Smooth muscle cell (in vitro differentiated cells): Measurements from ENCODE around the gene SLC25A13. TPM values are rescaled to one million over a fixed set of nuclear protein-coding genes. Genes with fewer than 3 reads are reported as not detected.

Experiments used
- DNase-seq: peaks from one replicate; lab custom pipeline; 2025; ENCODE audit not compliant: unreplicated experiment; lab: John Stamatoyannopoulos, UW
- H2AFZ ChIP-seq: fragments of 200-600 bp; sonication (generic); 2 replicates; pipeline ENCODE4 v1.6.0; 2016; ENCODE audit warnings: antibody characterized with exemption, low read depth, mild to moderate bottlenecking
- H3F3A ChIP-seq: fragments of 200-600 bp; sonication (generic); 2 replicates; pipeline ENCODE4 v1.6.0; 2017; ENCODE audit warnings: antibody characterized with exemption, low read depth
- H3K27ac ChIP-seq: fragments of 200-600 bp; sonication (generic); 2 replicates; pipeline ENCODE4 v1.5.1; 2016; ENCODE audit warnings: low read depth, mild to moderate bottlenecking
- H3K27me3 ChIP-seq: fragments of 200-600 bp; sonication (generic); 2 replicates; pipeline ENCODE4 v1.6.1; 2016; ENCODE audit warnings: low read depth, mild to moderate bottlenecking
- H3K36me3 ChIP-seq: fragments of 200-600 bp; sonication (generic); 2 replicates; pipeline ENCODE4 v1.5.1; 2016; ENCODE audit warnings: low read depth
- H3K4me1 ChIP-seq: fragments of 200-600 bp; sonication (generic); 2 replicates; pipeline ENCODE4 v1.5.1; 2016; ENCODE audit warnings: low read depth
- H3K4me2 ChIP-seq: fragments of 200-600 bp; sonication (generic); 2 replicates; pipeline ENCODE4 v1.6.0; 2016; ENCODE audit warnings: mild to moderate bottlenecking
- H3K4me3 ChIP-seq: fragments of 200-600 bp; sonication (generic); 2 replicates; pipeline ENCODE4 v1.5.1; 2016; ENCODE audit warnings: mild to moderate bottlenecking
- H3K79me2 ChIP-seq: fragments of 200-600 bp; sonication (generic); 2 replicates; pipeline ENCODE4 v1.6.0; 2016; ENCODE audit warnings: low read depth, mild to moderate bottlenecking
- H3K9ac ChIP-seq: fragments of 200-600 bp; sonication (generic); 2 replicates; pipeline ENCODE4 v1.6.0; 2016; ENCODE audit warnings: low read depth
- H3K9me3 ChIP-seq: fragments of 200-600 bp; sonication (generic); replicated peaks from 2 replicates; pipeline ENCODE4 v1.5.1; 2016; ENCODE audit warnings: low read depth
- H4K20me1 ChIP-seq: fragments of 200-600 bp; sonication (generic); 2 replicates; pipeline ENCODE4 v1.6.0; 2016; ENCODE audit warnings: low read depth
- WGBS: methylation state at CpG from one replicate; pipeline ENCODE4 v1.1.7; 2016; ENCODE audit warnings: low lambda C conversion rate; 5-methylcytosine and 5-hydroxymethylcytosine counted together
- polyA plus RNA-seq: library from polyadenylated mRNA; unstranded; fragments of >200 nt; fragmentation: Nextera tagmentation; extraction: Ambion mirVana; gene quantifications from 2 replicates; pipeline ENCODE4 v1.2.1, GENCODE V29; 2016
- total RNA-seq: library from RNA; depleted of rRNA; stranded (reverse); fragments of >200 nt; gene quantifications from 2 replicates; pipeline ENCODE4 v1.2.3, GENCODE V29; 2014
- TF ChIP-seq, protein P1 (sequence below): fragments of 200-600 bp; sonication (generic); IDR thresholded peaks from 2 replicates; pipeline ENCODE4 v1.5.1; 2017; ENCODE audit warnings: borderline replicate concordance, mild to moderate bottlenecking, antibody characterized with exemption; ENCODE audit not compliant: insufficient read depth, poor library complexity, severe bottlenecking

The SLC25A13 gene
- total and polyA plus RNA-seq, 2 experiments from 2014 or later = 28.0 to 48.2 TPM

DNA sequence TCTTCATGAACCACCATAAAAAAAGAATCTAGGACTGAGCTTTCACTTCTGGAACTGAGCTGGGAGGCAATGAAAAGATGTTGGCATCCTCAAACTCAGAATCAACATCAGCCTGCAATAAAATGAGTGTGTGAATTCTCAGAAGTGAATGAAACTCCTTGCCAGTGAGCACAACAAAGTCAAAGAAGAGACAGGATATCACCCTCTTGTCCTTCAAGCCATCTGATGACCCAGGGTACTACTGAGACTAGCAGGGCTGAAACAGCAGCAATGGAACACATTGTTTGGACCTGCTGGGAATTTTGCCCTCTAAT, 13.0 kb downstream of the SLC25A13 start:
- no peak overlapping the region for H3K4me2 ChIP-seq
- peaks cover 69% of the 10 kb centered on the region for H3K79me2 ChIP-seq
- H3K36me3 ChIP-seq = no peaks in the 10 kb centered on the region
- no peak overlapping the region for H2AFZ ChIP-seq
- no peak overlapping the region for H3K27ac ChIP-seq
- no peak for DNase-seq
- H3F3A ChIP-seq = peaks cover 4% of the 10 kb centered on the region
- no peaks in the 10 kb centered on the region for H3K4me1 ChIP-seq
- no peaks in the 10 kb centered on the region for H3K9me3 ChIP-seq
- peaks cover 91% of the 10 kb centered on the region for H4K20me1 ChIP-seq
- H3K4me3 ChIP-seq = no peak overlapping the region
- TF ChIP-seq, protein P1, sequence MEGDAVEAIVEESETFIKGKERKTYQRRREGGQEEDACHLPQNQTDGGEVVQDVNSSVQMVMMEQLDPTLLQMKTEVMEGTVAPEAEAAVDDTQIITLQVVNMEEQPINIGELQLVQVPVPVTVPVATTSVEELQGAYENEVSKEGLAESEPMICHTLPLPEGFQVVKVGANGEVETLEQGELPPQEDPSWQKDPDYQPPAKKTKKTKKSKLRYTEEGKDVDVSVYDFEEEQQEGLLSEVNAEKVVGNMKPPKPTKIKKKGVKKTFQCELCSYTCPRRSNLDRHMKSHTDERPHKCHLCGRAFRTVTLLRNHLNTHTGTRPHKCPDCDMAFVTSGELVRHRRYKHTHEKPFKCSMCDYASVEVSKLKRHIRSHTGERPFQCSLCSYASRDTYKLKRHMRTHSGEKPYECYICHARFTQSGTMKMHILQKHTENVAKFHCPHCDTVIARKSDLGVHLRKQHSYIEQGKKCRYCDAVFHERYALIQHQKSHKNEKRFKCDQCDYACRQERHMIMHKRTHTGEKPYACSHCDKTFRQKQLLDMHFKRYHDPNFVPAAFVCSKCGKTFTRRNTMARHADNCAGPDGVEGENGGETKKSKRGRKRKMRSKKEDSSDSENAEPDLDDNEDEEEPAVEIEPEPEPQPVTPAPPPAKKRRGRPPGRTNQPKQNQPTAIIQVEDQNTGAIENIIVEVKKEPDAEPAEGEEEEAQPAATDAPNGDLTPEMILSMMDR = no peak
- no peak overlapping the region for H3K9ac ChIP-seq
- no peaks in the 10 kb centered on the region for H3K27me3 ChIP-seq

DNA sequence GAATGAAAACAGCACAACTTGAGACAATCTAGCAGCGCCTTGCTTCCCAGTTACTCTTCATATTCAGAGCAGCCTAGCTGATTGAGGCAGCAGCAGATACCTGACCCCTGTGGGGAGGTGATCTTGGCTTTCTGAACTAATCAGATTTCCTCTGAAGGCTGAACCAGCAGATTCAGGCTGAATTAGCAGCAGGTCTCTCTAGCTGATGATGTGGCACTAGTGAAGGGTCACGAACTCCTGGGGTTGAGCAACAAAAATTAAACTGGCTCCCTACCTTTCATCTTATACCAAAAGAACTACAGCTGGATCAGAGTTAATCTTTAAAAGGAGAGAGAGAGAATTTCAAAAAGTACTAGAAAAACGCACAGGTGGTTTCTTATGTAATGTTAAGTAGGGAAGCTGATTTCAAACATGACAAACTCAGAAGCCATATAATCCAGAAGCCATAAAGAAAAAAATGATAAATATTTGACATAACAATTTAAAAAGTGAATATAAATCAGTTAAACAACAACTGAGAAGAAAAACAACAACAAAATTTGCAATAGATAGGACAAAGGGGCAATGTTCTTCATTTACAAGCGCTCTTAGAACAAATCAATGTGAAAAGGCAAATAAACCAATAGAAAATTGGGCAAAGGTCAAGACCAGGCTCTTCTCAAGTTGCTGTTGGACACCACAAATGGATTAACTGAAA, 13.5 kb downstream of the SLC25A13 start:
- Histone ChIP-seq H4K20me1 (peaks cover 91% of the 10 kb centered on the region), H3K9ac (no peak overlapping the region), H3K9me3 (no peaks in the 10 kb centered on the region), H3K4me2 (no peak overlapping the region), H3K4me3 (no peak overlapping the region), H2AFZ (no peak overlapping the region), H3K79me2 (peaks cover 64% of the 10 kb centered on the region), H3K27ac (no peak overlapping the region), H3K27me3 (no peaks in the 10 kb centered on the region), H3F3A (peaks cover 9% of the 10 kb centered on the region), H3K36me3 (no peaks in the 10 kb centered on the region), H3K4me1 (peaks cover 2% of the 10 kb centered on the region)
- WGBS = 94% methylated on average over 4 of the region's 4 CpGs
- no peak for DNase-seq
- TF ChIP-seq, protein P1 = no peak

DNA sequence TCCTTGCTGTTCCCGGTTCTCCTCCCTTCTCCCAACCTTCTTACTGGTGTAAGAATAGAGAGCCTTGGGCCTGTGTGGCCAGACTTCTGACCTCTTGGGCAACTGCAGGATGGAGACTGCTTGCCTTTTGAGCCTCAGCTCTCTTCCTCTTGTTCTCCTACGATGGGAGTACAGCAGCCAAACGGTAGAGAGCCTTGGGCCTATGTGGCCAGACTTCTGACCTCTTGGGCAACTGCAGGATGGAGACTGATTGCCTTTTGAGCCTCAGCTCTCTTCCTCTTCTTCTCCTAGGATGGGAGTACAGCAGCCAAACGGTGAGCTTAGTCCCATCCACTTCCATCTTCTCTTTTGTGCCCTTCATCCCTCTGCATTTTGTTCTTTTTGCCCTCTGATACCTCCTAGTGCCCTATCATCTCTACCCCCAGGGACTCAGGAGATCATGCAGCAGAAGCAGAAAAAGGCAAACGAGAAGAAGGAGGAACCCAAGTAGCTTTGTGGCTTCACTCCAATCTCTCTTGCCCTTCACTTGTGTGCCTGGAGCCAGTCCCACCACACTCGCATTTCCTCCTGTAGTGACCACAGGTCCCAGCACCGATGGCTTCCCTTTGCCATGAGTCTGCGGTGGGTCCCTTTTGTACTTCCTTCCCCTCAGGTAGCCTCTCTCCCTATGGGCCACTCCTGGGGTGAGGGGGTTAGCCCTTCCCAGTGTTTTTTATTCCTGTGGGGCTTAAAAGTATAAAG, 15.3 kb downstream of the SLC25A13 start:
- H3K4me1 ChIP-seq = peaks cover 6% of the 10 kb centered on the region
- no peak overlapping the region for H3K4me3 ChIP-seq
- H3K9me3 ChIP-seq = no peaks in the 10 kb centered on the region
- H3K79me2 ChIP-seq = peaks cover 51% of the 10 kb centered on the region
- TF ChIP-seq, protein P1 = no peak
- 86% methylated on average over 8 of the region's 8 CpGs for WGBS
- H4K20me1 ChIP-seq = peaks cover 90% of the 10 kb centered on the region
- no peak overlapping the region for H3K27ac ChIP-seq
- no peak overlapping the region for H3K9ac ChIP-seq
- peaks cover 24% of the 10 kb centered on the region for H3F3A ChIP-seq
- no peak for DNase-seq
- H3K4me2 ChIP-seq = no peak overlapping the region
- no peaks in the 10 kb centered on the region for H3K36me3 ChIP-seq
- H3K27me3 ChIP-seq = no peaks in the 10 kb centered on the region
- no peak overlapping the region for H2AFZ ChIP-seq
